Suprapubic skin (tissue), 4 donors: Measurements from ENCODE around the gene CRK. TPM values are rescaled to one million over a fixed set of nuclear protein-coding genes. Genes with fewer than 3 reads are reported as not detected.

Source experiments
- DNase-seq, 2 donors: peaks; one replicate each; pipeline ENCODE4 v3.0.0-alpha.2; 2019; ENCODE audit warnings: low spot score in 2 of 2
- H3K27ac ChIP-seq: fragments of 200-600 bp; sonication (generic); one replicate; pipeline ENCODE4 v1.5.1; 2019
- H3K27me3 ChIP-seq: fragments of 200-600 bp; sonication (generic); one replicate; pipeline ENCODE4 v1.5.1; 2019
- H3K36me3 ChIP-seq: fragments of 200-600 bp; sonication (generic); one replicate; pipeline ENCODE4 v1.5.1; 2019
- H3K4me1 ChIP-seq: fragments of 200-600 bp; sonication (generic); one replicate; pipeline ENCODE4 v1.5.1; 2019
- H3K4me3 ChIP-seq: fragments of 200-600 bp; sonication (generic); one replicate; pipeline ENCODE4 v1.5.1; 2019; ENCODE audit warnings: mild to moderate bottlenecking
- H3K9me3 ChIP-seq: fragments of 200-600 bp; sonication (generic); one replicate; pipeline ENCODE4 v1.5.1; 2019
- CTCF ChIP-seq, 2 donors: fragments of 200-600 bp in 1 of 2; fragments of 450-650 bp in 1 of 2; sonication (generic) in 1 of 2; IDR thresholded peaks; one replicate each; pipeline ENCODE4 v1.5.1; 2016 to 2019; ENCODE audit warnings: antibody characterized with exemption in 2 of 2, mild to moderate bottlenecking in 1 of 2, moderate library complexity in 1 of 2
- EP300 ChIP-seq: sonication (generic); formaldehyde crosslinking; IDR thresholded peaks from one replicate; pipeline ENCODE4 v1.6.1; 2017; ENCODE audit warnings: antibody characterized with exemption
- POLR2A ChIP-seq, 2 donors: fragments of 450-650 bp; IDR thresholded peaks; one replicate each; pipeline ENCODE4 v1.6.1; 2017; ENCODE audit warnings: antibody characterized with exemption in 2 of 2, mild to moderate bottlenecking in 2 of 2, moderate library complexity in 2 of 2
- POLR2AphosphoS5 ChIP-seq, 3 donors: sonication (generic); formaldehyde crosslinking; IDR thresholded peaks; one replicate each; pipeline ENCODE4 v1.6.1; 2017; ENCODE audit warnings: antibody characterized with exemption in 3 of 3
- WGBS: methylation state at CpG from one replicate; pipeline ENCODE4 v1.1.5; 2018; 5-methylcytosine and 5-hydroxymethylcytosine counted together
- total RNA-seq, 4 donors: library from RNA; depleted of rRNA; stranded (reverse); fragments of >200 nt; gene quantifications; one replicate each; pipeline ENCODE4 v1.1.0, GENCODE V29; 2016

CRK gene
- total RNA-seq, 4 donors from 2014 or later: 38.9 to 53.7 (median 49.0) TPM

GRCh38 chr17:1470071-1470754, 14.2 kb upstream of the CRK start:
- TF ChIP-seq POLR2AphosphoS5 (IDR thresholded peaks at IDR 0.05) (no peak), EP300 (no peak), POLR2A (IDR thresholded peaks at IDR 0.05) (no peak), CTCF (IDR thresholded peaks at IDR 0.05) (no peak)
- H3K4me1 ChIP-seq: no peaks in the 10 kb centered on the region
- no peak overlapping the region for H3K4me3 ChIP-seq
- 88% methylated on average over 12 of the region's 33 CpGs for WGBS
- no peaks in the 10 kb centered on the region for H3K27me3 ChIP-seq
- H3K27ac ChIP-seq: no peak overlapping the region
- H3K36me3 ChIP-seq: peaks cover 98% of the 10 kb centered on the region
- H3K9me3 ChIP-seq: no peaks in the 10 kb centered on the region
- no peak for DNase-seq

GRCh38 chr17:1469231-1469852, 13.3 kb upstream of the CRK start:
- 88% methylated on average over 28 of the region's 28 CpGs for WGBS
- H3K4me1 ChIP-seq: no peaks in the 10 kb centered on the region
- H3K9me3 ChIP-seq: no peaks in the 10 kb centered on the region
- H3K36me3 ChIP-seq: peaks cover 98% of the 10 kb centered on the region
- no peak for TF ChIP-seq POLR2A (IDR thresholded peaks at IDR 0.05)
- TF ChIP-seq POLR2AphosphoS5 (IDR thresholded peaks at IDR 0.05): no peak
- TF ChIP-seq CTCF (IDR thresholded peaks at IDR 0.05): no peak
- no peak for TF ChIP-seq EP300
- H3K27ac ChIP-seq: no peak overlapping the region
- no peak overlapping the region for H3K4me3 ChIP-seq
- DNase-seq: no peak
- no peaks in the 10 kb centered on the region for H3K27me3 ChIP-seq

GRCh38 chr17:1467898-1468492, 12.0 kb upstream of the CRK start:
- Histone ChIP-seq H3K36me3 (peaks cover 90% of the 10 kb centered on the region), H3K27ac (no peak overlapping the region), H3K27me3 (no peaks in the 10 kb centered on the region), H3K4me3 (no peak overlapping the region), H3K9me3 (no peaks in the 10 kb centered on the region), H3K4me1 (peaks cover 5% of the 10 kb centered on the region)
- no peak for DNase-seq
- 79% methylated on average over 18 of the region's 21 CpGs for WGBS
- TF ChIP-seq POLR2AphosphoS5 (IDR thresholded peaks at IDR 0.05): no peak
- no peak for TF ChIP-seq POLR2A (IDR thresholded peaks at IDR 0.05)
- TF ChIP-seq CTCF (IDR thresholded peaks at IDR 0.05): no peak
- no peak for TF ChIP-seq EP300

GRCh38 chr17:1467258-1467657, 11.2 kb upstream of the CRK start:
- no peak for DNase-seq
- Histone ChIP-seq H3K36me3 (peaks cover 83% of the 10 kb centered on the region), H3K4me3 (no peak overlapping the region), H3K9me3 (no peaks in the 10 kb centered on the region), H3K27me3 (no peaks in the 10 kb centered on the region), H3K27ac (no peak overlapping the region), H3K4me1 (peaks cover 12% of the 10 kb centered on the region)
- TF ChIP-seq EP300 (no peak), POLR2AphosphoS5 (IDR thresholded peaks at IDR 0.05) (no peak), POLR2A (IDR thresholded peaks at IDR 0.05) (no peak), CTCF (IDR thresholded peaks at IDR 0.05) (no peak)
- 90% methylated on average over 2 of the region's 16 CpGs for WGBS

- Histone ChIP-seq H3K4me1 (peaks cover 30% of the 10 kb centered on the region), H3K4me3 (no peak overlapping the region), H3K36me3 (peaks cover 52% of the 10 kb centered on the region), H3K9me3 (no peaks in the 10 kb centered on the region), H3K27me3 (no peaks in the 10 kb centered on the region), H3K27ac (no peak overlapping the region)
- TF ChIP-seq CTCF (IDR thresholded peaks at IDR 0.05) (no peak), POLR2AphosphoS5 (IDR thresholded peaks at IDR 0.05) (no peak), EP300 (no peak), POLR2A (IDR thresholded peaks at IDR 0.05) (no peak)
- DNase-seq: no peak
- 84% methylated on average over 6 of the region's 8 CpGs for WGBS
Observed at GRCh38 chr17:1464186-1464585, 8.2 kb upstream of the CRK start.
